Bronchial epithelial cell (primary cell): ENCODE results near the gene ARID3A. TPM values are rescaled to one million over a fixed set of nuclear protein-coding genes. Genes with fewer than 3 reads are reported as not detected.
A peak's percentile ranks its signal among the peaks of the same experiment; 100 is the strongest.

Experiments
- DNase-seq: peaks from one replicate; pipeline ENCODE4 v3.0.0-alpha.2; 2010; ENCODE audit warnings: low read depth
- FAIRE-seq: peaks from 2 replicates; lab custom pipeline; 2011; peaks lifted over from hg19 to GRCh38; lab: Jason Lieb, UNC
- H3K27me3 ChIP-seq: 2 replicates; pipeline ENCODE4 v1.5.1; 2011; ENCODE audit warnings: low read length; ENCODE audit not compliant: control insufficient read depth, insufficient read depth
- H3K36me3 ChIP-seq: 2 replicates; pipeline ENCODE4 v1.5.1; 2011; ENCODE audit warnings: low read length; ENCODE audit not compliant: control insufficient read depth, insufficient read depth
- H3K4me3 ChIP-seq: 2 replicates; pipeline ENCODE4 v1.5.1; 2011; ENCODE audit warnings: mild to moderate bottlenecking, low read depth, low read length, control low read depth
- total RNA-seq: library from RNA; depleted of rRNA; stranded (reverse); fragments of >200 nt; gene quantifications from 2 replicates; pipeline ENCODE4 v1.2.1, GENCODE V29; 2014
- TF ChIP-seq, protein P1 (sequence below): IDR thresholded peaks from 2 replicates; pipeline ENCODE4 v1.5.1; 2011; ENCODE audit warnings: mild to moderate bottlenecking, moderate library complexity, low read length, control low read depth, inconsistent platforms; ENCODE audit not compliant: insufficient read depth, severe bottlenecking

ARID3A gene
- total RNA-seq, 1 donor from 2014 or later: 15.8 TPM

DNA sequence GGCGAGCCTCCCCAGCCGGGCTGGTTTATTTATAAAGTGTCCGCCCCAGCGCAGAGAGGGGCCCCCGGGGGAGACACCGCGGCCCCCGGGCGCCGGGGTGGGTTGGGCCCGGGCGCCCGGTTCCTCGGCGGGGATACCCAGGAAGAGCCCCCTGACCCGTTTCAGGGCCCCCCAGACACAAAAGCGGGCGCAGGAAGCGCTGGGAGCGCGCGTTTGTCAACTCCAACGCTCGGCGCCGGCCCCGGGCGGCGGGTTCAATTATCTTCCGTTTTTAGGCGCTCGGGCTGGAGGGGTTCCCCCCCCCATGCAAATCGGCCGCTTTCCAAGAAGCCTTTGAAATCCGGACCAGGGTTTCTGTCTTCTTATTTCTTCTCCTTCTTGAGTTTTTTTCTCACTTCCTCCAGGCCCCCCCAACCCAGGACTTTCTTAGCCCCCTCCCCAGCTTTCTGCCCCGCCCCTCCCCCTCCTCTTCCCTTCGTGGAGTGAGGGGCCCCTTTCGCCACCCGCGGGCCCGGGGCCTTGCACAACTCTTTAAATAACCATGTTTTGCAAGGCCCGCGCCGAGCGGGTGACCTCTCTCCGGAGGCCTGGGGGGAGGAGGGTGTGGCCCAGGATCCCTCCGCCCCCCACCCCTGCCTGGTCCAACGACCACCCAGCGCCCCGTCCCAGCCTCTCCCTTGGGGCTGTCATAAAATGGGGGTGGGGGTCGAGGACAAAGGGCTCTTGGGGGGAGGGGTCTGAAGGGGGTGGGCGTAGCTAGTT, 935 bp downstream of the ARID3A start:
- H3K36me3 ChIP-seq: peaks cover 3% of the 10 kb centered on the region
- TF ChIP-seq, protein P1, sequence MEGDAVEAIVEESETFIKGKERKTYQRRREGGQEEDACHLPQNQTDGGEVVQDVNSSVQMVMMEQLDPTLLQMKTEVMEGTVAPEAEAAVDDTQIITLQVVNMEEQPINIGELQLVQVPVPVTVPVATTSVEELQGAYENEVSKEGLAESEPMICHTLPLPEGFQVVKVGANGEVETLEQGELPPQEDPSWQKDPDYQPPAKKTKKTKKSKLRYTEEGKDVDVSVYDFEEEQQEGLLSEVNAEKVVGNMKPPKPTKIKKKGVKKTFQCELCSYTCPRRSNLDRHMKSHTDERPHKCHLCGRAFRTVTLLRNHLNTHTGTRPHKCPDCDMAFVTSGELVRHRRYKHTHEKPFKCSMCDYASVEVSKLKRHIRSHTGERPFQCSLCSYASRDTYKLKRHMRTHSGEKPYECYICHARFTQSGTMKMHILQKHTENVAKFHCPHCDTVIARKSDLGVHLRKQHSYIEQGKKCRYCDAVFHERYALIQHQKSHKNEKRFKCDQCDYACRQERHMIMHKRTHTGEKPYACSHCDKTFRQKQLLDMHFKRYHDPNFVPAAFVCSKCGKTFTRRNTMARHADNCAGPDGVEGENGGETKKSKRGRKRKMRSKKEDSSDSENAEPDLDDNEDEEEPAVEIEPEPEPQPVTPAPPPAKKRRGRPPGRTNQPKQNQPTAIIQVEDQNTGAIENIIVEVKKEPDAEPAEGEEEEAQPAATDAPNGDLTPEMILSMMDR: no peak
- DNase-seq (no peak), FAIRE-seq (no peak)
- no peaks in the 10 kb centered on the region for H3K27me3 ChIP-seq
- peak overlapping the region; percentile 87 for H3K4me3 ChIP-seq

DNA sequence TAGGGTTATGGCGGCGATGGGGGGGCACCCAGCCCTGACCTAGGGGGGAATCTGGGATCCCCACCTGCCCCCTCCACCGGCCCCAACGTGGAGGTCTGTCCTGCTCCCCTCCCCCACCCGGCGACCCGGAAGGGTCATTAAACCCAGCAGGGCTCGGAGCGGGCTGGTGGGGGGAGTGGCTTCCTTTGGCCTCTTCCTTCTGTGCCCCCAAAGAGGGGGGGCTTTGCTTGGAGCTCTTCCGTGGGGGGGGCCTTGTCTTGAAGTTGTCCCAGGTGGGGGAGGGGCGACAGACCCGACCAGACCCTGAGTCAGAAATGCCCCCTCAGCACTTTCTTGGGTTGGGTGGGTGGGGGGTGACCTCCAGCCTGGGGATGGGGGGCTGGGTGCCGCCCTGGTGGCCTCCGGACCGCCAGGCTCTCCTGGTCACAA, 1.5 kb downstream of the ARID3A start:
- Histone ChIP-seq H3K4me3 (peak overlapping the region; percentile 87), H3K36me3 (peaks cover 3% of the 10 kb centered on the region), H3K27me3 (no peaks in the 10 kb centered on the region)
- TF ChIP-seq, protein P1: no peak
- no peak for FAIRE-seq
- no peak for DNase-seq

DNA sequence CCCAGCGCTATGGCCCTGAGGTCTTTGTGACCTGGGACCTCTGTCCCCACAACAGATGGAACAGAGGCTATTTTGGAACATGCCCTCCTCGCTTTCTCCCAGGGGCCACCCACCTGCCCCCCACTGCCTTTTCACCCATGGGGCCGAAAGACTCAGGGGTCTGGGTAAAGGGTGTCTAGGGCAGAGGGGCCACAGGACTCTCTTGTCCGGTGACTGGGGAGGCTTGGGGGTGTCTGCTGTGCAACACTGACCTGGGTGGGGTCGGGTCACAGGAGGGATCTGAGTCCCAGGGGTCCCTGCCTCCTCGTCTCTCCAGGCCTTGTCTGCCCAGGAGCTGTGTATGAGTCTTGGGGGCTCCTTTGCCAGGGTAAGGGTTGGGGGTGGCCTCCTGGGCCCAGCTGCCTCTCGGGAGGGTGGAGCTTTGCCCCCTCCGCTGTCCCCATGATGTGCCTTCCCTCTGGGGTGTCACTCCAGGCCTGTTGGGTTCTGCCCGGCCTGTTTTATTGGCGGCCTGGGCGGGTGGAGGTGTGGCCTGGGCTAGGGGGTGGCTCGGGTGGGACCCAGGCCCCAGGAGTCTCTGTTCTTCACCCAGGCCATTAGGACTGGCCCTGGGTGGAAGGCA, 2.1 kb downstream of the ARID3A start:
- DNase-seq (no peak), FAIRE-seq (no peak)
- Histone ChIP-seq H3K36me3 (peaks cover 3% of the 10 kb centered on the region), H3K4me3 (no peak overlapping the region), H3K27me3 (no peaks in the 10 kb centered on the region)
- TF ChIP-seq, protein P1: no peak

DNA sequence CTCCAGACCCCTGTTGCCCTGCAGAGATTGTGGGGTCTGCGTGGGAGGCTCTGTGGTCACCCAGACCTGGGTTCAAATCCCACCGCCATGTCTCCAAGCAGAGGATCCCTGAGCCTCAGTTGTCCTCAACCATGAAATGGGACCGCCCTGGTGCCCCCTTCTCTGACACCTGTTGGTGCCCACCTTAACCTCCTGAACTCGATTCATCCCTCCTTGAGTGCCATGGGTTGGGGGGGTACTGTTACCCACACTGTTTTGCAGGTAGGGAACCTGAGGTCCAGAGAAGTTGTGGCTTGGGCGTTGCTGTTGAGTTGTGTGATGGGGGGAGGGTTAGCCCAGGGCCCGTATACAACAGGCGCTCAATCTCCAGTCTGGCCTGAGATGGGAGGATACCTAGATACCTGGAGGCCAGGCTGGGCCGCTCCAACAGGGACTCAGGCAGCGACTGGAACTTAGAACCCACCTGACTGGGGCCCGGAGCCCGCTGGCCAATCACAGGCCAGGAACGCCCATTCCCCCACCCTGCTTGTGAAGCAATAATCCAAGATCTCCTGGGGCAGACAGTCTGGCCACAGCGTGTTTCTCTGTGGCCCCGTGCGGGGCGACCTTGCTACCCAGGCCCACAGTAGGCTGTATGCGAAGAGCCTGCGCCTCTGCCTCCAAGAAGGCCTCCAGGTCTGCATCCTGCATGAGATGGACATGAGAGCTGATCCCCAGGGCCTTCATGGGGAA, 2.8 kb downstream of the ARID3A start:
- TF ChIP-seq, protein P1: no peak
- Histone ChIP-seq H3K27me3 (no peaks in the 10 kb centered on the region), H3K36me3 (peaks cover 3% of the 10 kb centered on the region), H3K4me3 (no peak overlapping the region)
- FAIRE-seq (no peak), DNase-seq (no peak)

DNA sequence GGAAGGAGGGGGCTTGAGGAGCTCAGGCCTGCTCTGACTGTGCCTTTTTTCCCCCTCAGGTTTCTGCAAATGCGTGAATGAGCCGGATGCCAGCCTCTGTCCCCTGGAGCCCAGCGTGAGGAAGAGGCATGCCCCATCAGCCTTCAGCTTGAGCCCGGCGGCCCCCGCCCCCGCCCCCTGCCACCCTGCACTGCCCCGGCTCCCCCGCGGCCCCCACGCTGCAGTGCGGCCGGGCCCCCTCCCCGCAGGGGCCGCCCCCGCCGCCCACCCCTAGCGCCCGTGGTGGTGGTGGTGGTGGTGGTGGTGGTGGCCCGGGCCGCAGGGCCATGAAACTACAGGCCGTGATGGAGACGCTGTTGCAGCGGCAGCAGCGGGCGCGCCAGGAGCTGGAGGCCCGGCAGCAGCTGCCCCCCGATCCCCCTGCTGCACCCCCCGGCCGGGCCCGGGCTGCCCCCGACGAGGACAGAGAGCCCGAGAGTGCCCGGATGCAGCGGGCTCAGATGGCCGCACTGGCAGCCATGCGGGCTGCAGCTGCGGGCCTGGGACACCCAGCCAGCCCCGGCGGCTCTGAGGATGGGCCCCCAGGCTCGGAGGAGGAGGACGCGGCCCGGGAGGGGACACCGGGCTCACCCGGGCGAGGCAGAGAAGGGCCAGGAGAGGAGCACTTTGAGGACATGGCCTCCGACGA, 3.5 kb downstream of the ARID3A start:
- Histone ChIP-seq H3K27me3 (no peaks in the 10 kb centered on the region), H3K4me3 (no peak overlapping the region), H3K36me3 (peaks cover 3% of the 10 kb centered on the region)
- no peak for FAIRE-seq
- TF ChIP-seq, protein P1: no peak
- DNase-seq: no peak
